Calu3 (cell line): ENCODE data around the gene TMEM106C. TPM values are rescaled to one million over a fixed set of nuclear protein-coding genes. Genes with fewer than 3 reads are reported as not detected.

Experiments
- BruUV-seq: library from RNA; stranded (reverse); fragments of 400-500 nt; replicated peaks from 2 replicates; lab custom pipeline; 2021; lab: Mats Ljungman, UMichigan
- CTCF ChIA-PET: fragments of 300-600 bp; sonication (Branson Sonifier 250); formaldehyde crosslinking; loops from one replicate; lab custom pipeline; 2022; ENCODE audit warnings: antibody characterized with exemption; lab: Charles Lee
- DNase-seq: peaks from one replicate; pipeline ENCODE4 v3.0.0; 2022
- H3K27ac Mint-ChIP-seq: one replicate; pipeline ENCODE4 v1.8.0; 2022; ENCODE audit warnings: mixed read lengths; ENCODE audit not compliant: unreplicated experiment
- H3K27me3 Mint-ChIP-seq: one replicate; pipeline ENCODE4 v1.8.0; 2022; ENCODE audit warnings: mixed read lengths; ENCODE audit not compliant: unreplicated experiment
- H3K36me3 Mint-ChIP-seq: one replicate; pipeline ENCODE4 v1.8.0; 2022; ENCODE audit warnings: mild to moderate bottlenecking, moderate library complexity, mixed read lengths; ENCODE audit not compliant: insufficient read depth, unreplicated experiment
- H3K4me1 Mint-ChIP-seq: one replicate; pipeline ENCODE4 v1.8.0; 2022; ENCODE audit warnings: mild to moderate bottlenecking, low read depth, mixed read lengths; ENCODE audit not compliant: unreplicated experiment
- H3K4me3 Mint-ChIP-seq: one replicate; pipeline ENCODE4 v1.8.0; 2022; ENCODE audit warnings: mild to moderate bottlenecking, low read depth, moderate library complexity, mixed read lengths; ENCODE audit not compliant: unreplicated experiment
- H3K9me3 Mint-ChIP-seq: one replicate; pipeline ENCODE4 v1.8.0; 2022; ENCODE audit warnings: low read depth, mixed read lengths; ENCODE audit not compliant: unreplicated experiment
- CTCF ChIP-seq: fragments of 200-600 bp; IDR thresholded peaks from one replicate; pipeline ENCODE4 v1.8.0; 2022; ENCODE audit warnings: antibody characterized with exemption; ENCODE audit not compliant: unreplicated experiment
- intact Hi-C: fragments of 100-400 bp; cut with micrococcal nuclease; formaldehyde crosslinking; loops from one replicate; pipeline ENCODE4 v1.10.0; 2022; ENCODE audit not compliant: unreplicated experiment
- total RNA-seq: library from RNA; stranded (reverse); gene quantifications from 2 replicates; pipeline ENCODE4 v1.2.3, GENCODE V29; 2022

TMEM106C gene
- total RNA-seq, 1 experiment from 2014 or later, result 77.3 TPM

- no peak for TF ChIP-seq CTCF
- Mint-ChIP-seq H3K27me3 (peaks cover 78% of the 10 kb centered on the region), H3K27ac (no peak overlapping the region), H3K9me3 (no peaks in the 10 kb centered on the region), H3K4me3 (no peak overlapping the region), H3K36me3 (no peaks in the 10 kb centered on the region), H3K4me1 (no peaks in the 10 kb centered on the region)
- intact Hi-C loops, result no loop called here
- no TSS peak for BruUV-seq
- CTCF ChIA-PET, result no interaction called here
- DNase-seq, result no peak
Measured at GRCh38 chr12:48015954-48016353, 52.6 kb downstream of the TMEM106C start.

GRCh38 chr12:48016373-48017020 is 53.1 kb downstream of the TMEM106C start:
- no peak overlapping the region for H3K4me3 Mint-ChIP-seq

GRCh38 chr12:48017496-48017895 is 54.1 kb downstream of the TMEM106C start:
- Mint-ChIP-seq H3K4me3 (no peak overlapping the region), H3K36me3 (no peaks in the 10 kb centered on the region), H3K27me3 (peaks cover 78% of the 10 kb centered on the region), H3K27ac (no peak overlapping the region), H3K9me3 (no peaks in the 10 kb centered on the region), H3K4me1 (peaks cover 5% of the 10 kb centered on the region)
- no TSS peak for BruUV-seq
- DNase-seq, result no peak
- intact Hi-C loops, result no loop called here
- TF ChIP-seq CTCF, result no peak
- CTCF ChIA-PET, result interaction anchor here (0.9 kb wide), 1 partner anchor 17 kb away, joined by 4 read pairs; no protein-coding TSS in a partner anchor

More at GRCh38 chr12:48016373-48017020, 53.1 kb downstream of the TMEM106C start:
- Mint-ChIP-seq H3K36me3 (no peaks in the 10 kb centered on the region), H3K27me3 (peaks cover 78% of the 10 kb centered on the region), H3K4me1 (peaks cover under 1% of the 10 kb centered on the region), H3K9me3 (no peaks in the 10 kb centered on the region), H3K27ac (no peak overlapping the region)
- no peak for TF ChIP-seq CTCF
- CTCF ChIA-PET, result no interaction called here
- no peak for DNase-seq
- BruUV-seq, result no TSS peak
- intact Hi-C loops, result no loop called here

GRCh38 chr12:48017921-48018617 is 54.7 kb downstream of the TMEM106C start:
- Mint-ChIP-seq H3K4me3 (no peak overlapping the region), H3K4me1 (peaks cover 5% of the 10 kb centered on the region), H3K27me3 (peaks cover 78% of the 10 kb centered on the region), H3K36me3 (no peaks in the 10 kb centered on the region), H3K27ac (no peak overlapping the region), H3K9me3 (no peaks in the 10 kb centered on the region)
- intact Hi-C loops, result no loop called here
- no peak for DNase-seq
- no peak for TF ChIP-seq CTCF
- no TSS peak for BruUV-seq
- CTCF ChIA-PET, result interaction anchor here (0.9 kb wide), 1 partner anchor 16 kb away, joined by 4 read pairs; no protein-coding TSS in a partner anchor

Other genes starting within 250 kb of the TMEM106C start
- gene ENDOU, start 238.1 kb upstream of the TMEM106C start, total RNA-seq, result 0.42 TPM in 1 of 2 replicates, not detected in the other
- gene RAPGEF3, start 204.7 kb upstream of the TMEM106C start, total RNA-seq, result 8.2 and 11.0 TPM in 2 replicates
- gene SLC48A1, start 190.4 kb upstream of the TMEM106C start, total RNA-seq, result 17.0 and 17.2 TPM in 2 replicates
- 41.8 and 44.0 TPM in 2 replicates for gene HDAC7, start 143.7 kb upstream of the TMEM106C start, total RNA-seq
- gene VDR, start 58.6 kb upstream of the TMEM106C start, total RNA-seq, result 10.1 and 12.5 TPM in 2 replicates
- gene COL2A1, start 40.9 kb downstream of the TMEM106C start, total RNA-seq, result 0.50 TPM in 1 of 2 replicates, not detected in the other
- gene SENP1, start 142.5 kb downstream of the TMEM106C start, total RNA-seq, result 15.6 and 17.7 TPM in 2 replicates
- 33.3 and 39.4 TPM in 2 replicates for gene PFKM, start 155.8 kb downstream of the TMEM106C start, total RNA-seq
- 19.2 and 20.4 TPM in 2 replicates for gene ASB8, start 193.9 kb downstream of the TMEM106C start, total RNA-seq
- 0.45 and 0.51 TPM in 2 replicates for gene CCDC184, start 220.0 kb downstream of the TMEM106C start, total RNA-seq
- gene OR10AD1, start 239.7 kb downstream of the TMEM106C start, total RNA-seq, result not detected in 2 replicates